OCI-LY3 (cell line): ENCODE results near the gene UMODL1.

ENCODE experiments used
- H2AFZ ChIP-seq: fragments of 200-600, 300-600 bp; shearing (Covaris generic); 2 replicates; pipeline ENCODE4 v1.6.0; 2014; ENCODE audit warnings: antibody characterized with exemption, low read depth, low read length
- H3K27ac ChIP-seq: fragments of 200-600, 300-600 bp; sonication (generic); 2 replicates; pipeline ENCODE4 v1.5.1; 2014; ENCODE audit warnings: mild to moderate bottlenecking, low read length, moderate library complexity, mixed read lengths
- H3K27me3 ChIP-seq: fragments of 200-600, 300-600 bp; sonication (generic); 2 replicates; pipeline ENCODE4 v1.6.1; 2014; ENCODE audit warnings: low read depth, low read length, mixed read lengths
- H3K36me3 ChIP-seq: fragments of 200-600, 300-600 bp; sonication (generic); replicated peaks from 2 replicates; pipeline ENCODE3; 2014; ENCODE audit warnings: low read depth, low read length, mixed read lengths
- H3K4me1 ChIP-seq: fragments of 300-600, 200-600 bp; sonication (generic); 2 replicates; pipeline ENCODE4 v1.6.1; 2014; ENCODE audit warnings: low read length, mixed read lengths
- H3K4me2 ChIP-seq: fragments of 200-600, 300-600 bp; sonication (generic); 2 replicates; pipeline ENCODE4 v1.6.1; 2014; ENCODE audit warnings: low read length, mixed read lengths
- H3K4me3 ChIP-seq: fragments of 300-600, 200-600 bp; sonication (generic); 2 replicates; pipeline ENCODE4 v1.5.1; 2014; ENCODE audit warnings: antibody characterized with exemption, mild to moderate bottlenecking, low read length, moderate library complexity
- H3K79me2 ChIP-seq: fragments of 300-600, 200-600 bp; shearing (Covaris generic); 2 replicates; pipeline ENCODE4 v1.6.1; 2014; ENCODE audit warnings: mild to moderate bottlenecking, low read length, mixed read lengths
- H3K9ac ChIP-seq: fragments of 300-600, 200-600 bp; shearing (Covaris generic); 2 replicates; pipeline ENCODE4 v1.6.0; 2014; ENCODE audit warnings: mild to moderate bottlenecking, low read length, moderate library complexity
- H3K9me3 ChIP-seq: fragments of 200-600, 300-600 bp; shearing (Covaris generic); 2 replicates; pipeline ENCODE4 v1.6.1; 2014; ENCODE audit warnings: low read length, mixed read lengths; ENCODE audit not compliant: insufficient read depth
- H4K20me1 ChIP-seq: fragments of 200-600, 300-600 bp; sonication (generic); 2 replicates; pipeline ENCODE4 v1.6.1; 2016; ENCODE audit warnings: low read length, mixed read lengths; ENCODE audit not compliant: insufficient read depth
- EZH2phosphoT487 ChIP-seq: fragments of 200-600 bp; shearing (Covaris generic); IDR thresholded peaks from 2 replicates; pipeline ENCODE4 v1.6.1; 2018; ENCODE audit warnings: antibody characterized with exemption, mixed run types, low read depth
- TF ChIP-seq, protein P1 (sequence below): fragments of 200-600, 300-600 bp; sonication (generic); IDR thresholded peaks from 2 replicates; pipeline ENCODE4 v1.5.1; 2014; ENCODE audit warnings: antibody characterized with exemption, low read length, low read depth

Gene UMODL1

DNA sequence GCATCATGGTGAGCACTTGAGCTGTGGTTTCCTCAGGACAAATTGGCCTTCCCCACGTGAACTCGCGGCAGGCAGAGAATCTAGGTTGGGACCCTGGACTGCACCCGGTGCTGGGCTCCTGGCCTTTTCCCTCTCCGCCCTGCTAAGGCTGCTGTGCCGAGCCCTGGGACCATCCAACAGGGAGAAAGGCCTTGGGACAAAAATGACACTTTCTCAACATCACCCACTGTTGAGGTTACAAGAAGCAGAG lies 9.2 kb upstream of the UMODL1 start:
- peak overlapping the region; percentile 81 for H3K4me2 ChIP-seq
- peak overlapping the region; percentile 48 for H3K4me3 ChIP-seq
- no peak overlapping the region for H3K9ac ChIP-seq
- peaks cover 35% of the 10 kb centered on the region for H3K4me1 ChIP-seq
- peaks cover 3% of the 10 kb centered on the region; the same call in 1 of the 2 replicates for H3K9me3 ChIP-seq
- H3K36me3 ChIP-seq: no peaks in the 10 kb centered on the region
- H3K27me3 ChIP-seq: peaks cover 9% of the 10 kb centered on the region
- no peaks in the 10 kb centered on the region for H3K79me2 ChIP-seq
- H3K27ac ChIP-seq: peak overlapping the region; percentile 39; the same call in 1 of the 2 replicates
- no peak for TF ChIP-seq EZH2phosphoT487
- TF ChIP-seq, protein P1, sequence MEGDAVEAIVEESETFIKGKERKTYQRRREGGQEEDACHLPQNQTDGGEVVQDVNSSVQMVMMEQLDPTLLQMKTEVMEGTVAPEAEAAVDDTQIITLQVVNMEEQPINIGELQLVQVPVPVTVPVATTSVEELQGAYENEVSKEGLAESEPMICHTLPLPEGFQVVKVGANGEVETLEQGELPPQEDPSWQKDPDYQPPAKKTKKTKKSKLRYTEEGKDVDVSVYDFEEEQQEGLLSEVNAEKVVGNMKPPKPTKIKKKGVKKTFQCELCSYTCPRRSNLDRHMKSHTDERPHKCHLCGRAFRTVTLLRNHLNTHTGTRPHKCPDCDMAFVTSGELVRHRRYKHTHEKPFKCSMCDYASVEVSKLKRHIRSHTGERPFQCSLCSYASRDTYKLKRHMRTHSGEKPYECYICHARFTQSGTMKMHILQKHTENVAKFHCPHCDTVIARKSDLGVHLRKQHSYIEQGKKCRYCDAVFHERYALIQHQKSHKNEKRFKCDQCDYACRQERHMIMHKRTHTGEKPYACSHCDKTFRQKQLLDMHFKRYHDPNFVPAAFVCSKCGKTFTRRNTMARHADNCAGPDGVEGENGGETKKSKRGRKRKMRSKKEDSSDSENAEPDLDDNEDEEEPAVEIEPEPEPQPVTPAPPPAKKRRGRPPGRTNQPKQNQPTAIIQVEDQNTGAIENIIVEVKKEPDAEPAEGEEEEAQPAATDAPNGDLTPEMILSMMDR: no peak
- H2AFZ ChIP-seq: no peak overlapping the region
- no peaks in the 10 kb centered on the region for H4K20me1 ChIP-seq

DNA sequence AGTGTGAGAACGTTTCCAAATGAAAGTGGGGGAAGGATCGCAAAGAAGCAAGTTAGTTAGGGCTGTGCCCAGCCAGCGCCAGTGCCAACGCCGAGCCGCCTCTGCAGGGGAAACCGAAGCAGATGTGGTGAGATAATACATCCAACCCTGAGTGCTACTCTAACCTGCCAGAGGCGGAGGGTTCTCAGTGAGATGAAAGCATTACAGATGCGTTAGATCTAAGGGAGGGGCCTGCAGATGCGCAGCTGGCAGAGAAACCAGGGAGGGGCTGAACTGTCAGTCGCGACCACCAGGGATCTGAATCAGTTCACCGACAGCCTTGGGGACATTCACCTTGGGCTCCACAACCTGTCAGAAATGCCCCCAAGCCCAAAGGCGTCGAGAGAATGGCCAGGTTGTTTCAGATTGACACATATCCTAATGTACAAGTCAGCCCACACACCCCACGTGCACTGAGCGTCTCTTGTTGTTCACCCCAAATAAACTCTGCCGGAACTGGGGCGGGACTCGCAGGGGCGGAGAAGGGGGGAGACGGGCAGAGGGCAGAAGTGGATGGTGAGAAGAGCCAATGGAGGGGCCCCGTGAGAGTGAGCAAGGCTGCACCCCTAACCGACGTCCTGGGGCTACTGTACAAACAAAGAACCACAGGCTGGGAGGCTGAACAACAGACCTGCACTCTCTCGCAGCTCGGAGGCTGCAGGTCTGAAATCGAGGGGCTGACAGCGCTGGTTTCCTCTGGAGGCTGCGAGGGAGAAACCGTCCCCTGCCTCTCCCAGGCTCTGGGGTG lies 8.7 kb upstream of the UMODL1 start:
- Histone ChIP-seq H3K4me3 (peak overlapping the region; percentile 52), H3K9me3 (peaks cover 3% of the 10 kb centered on the region; the same call in 1 of the 2 replicates), H3K79me2 (no peaks in the 10 kb centered on the region), H3K4me2 (peak overlapping the region; percentile 81), H3K4me1 (peaks cover 35% of the 10 kb centered on the region), H2AFZ (no peak overlapping the region), H4K20me1 (no peaks in the 10 kb centered on the region), H3K9ac (no peak overlapping the region), H3K36me3 (no peaks in the 10 kb centered on the region), H3K27ac (no peak overlapping the region), H3K27me3 (peaks cover 9% of the 10 kb centered on the region)
- TF ChIP-seq EZH2phosphoT487: no peak
- TF ChIP-seq, protein P1: no peak

DNA sequence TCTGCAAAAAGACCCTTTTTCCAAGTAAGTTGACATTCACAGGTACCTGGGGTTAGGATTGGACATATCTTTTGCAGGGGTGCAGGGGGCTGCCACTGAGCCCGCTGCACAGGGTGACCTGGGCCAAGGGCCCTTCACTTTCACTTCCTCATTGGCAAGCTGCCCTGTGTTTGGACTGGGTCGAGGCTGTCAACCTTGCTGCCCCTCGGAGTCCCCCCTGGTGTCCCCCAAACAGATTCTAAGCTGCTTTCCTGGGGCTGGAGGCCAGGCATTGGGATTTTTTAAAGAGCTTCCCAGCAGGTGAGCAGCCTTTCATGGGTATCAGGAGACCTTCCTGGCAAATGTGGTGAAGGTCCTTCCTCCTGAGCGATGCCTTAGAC lies 7.9 kb upstream of the UMODL1 start:
- Histone ChIP-seq H3K27me3 (peaks cover 9% of the 10 kb centered on the region), H2AFZ (no peak overlapping the region), H3K79me2 (no peaks in the 10 kb centered on the region), H3K4me2 (peak overlapping the region; percentile 81), H3K4me1 (peaks cover 35% of the 10 kb centered on the region), H3K9ac (0 out of 2 replicates have a peak overlapping the region, but pooled peaks have one; percentile 3), H3K4me3 (peak overlapping the region; percentile 52), H4K20me1 (no peaks in the 10 kb centered on the region), H3K36me3 (no peaks in the 10 kb centered on the region), H3K9me3 (peaks cover 3% of the 10 kb centered on the region; the same call in 1 of the 2 replicates), H3K27ac (no peak overlapping the region)
- TF ChIP-seq EZH2phosphoT487: no peak
- TF ChIP-seq, protein P1: no peak

DNA sequence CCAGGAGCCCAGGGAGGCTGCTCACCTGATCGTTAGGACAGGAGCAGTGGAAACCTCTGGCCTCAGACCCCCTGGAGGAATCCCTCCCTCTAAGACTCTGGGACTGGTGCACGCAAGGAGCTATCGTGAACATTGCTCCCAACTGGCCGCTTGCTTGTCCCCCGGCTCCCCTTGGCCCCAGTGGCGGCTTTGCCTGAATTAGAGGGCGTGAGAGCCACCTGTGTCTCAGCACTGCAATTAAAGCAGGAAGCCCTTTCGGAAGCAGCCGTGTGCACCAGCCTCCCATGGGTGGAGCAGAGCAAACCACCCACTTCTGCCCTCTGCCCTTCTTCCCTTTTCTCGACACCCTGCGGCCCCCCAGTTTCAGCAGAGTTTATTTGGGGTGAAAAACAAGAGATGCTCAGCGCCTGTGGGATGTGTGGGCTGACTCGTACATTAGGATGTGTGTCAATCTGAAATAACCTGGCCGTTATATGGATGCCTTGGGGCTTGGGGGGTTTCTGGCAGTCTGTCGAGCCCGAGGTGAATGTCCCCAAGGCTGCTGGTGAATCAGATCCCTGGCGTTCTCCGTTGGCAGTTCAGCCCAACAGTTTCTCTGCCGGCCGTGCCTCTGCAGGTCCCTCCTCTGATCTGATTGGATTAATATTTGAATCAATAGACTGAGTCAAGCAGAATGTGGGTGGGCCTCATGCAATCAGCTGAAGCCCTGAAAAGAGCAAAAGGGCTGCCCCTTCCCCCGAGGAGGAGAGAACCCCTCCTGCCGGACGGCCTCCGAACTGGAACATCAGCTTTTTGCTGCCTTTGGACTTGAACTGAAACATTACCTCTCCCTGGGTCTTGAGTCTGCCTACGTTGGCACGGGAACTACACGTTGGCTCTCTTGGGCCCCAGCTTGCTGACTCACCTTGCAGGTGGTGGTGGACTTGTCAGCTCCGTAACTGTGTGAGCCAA lies 7.3 kb upstream of the UMODL1 start:
- Histone ChIP-seq H3K9me3 (peaks cover 3% of the 10 kb centered on the region; the same call in 1 of the 2 replicates), H3K4me1 (peaks cover 35% of the 10 kb centered on the region), H3K36me3 (no peaks in the 10 kb centered on the region), H3K4me3 (peak overlapping the region; percentile 52), H3K27me3 (peaks cover 9% of the 10 kb centered on the region), H2AFZ (peak overlapping the region; percentile 76), H3K27ac (no peak overlapping the region), H3K79me2 (no peaks in the 10 kb centered on the region), H3K9ac (0 out of 2 replicates have a peak overlapping the region, but pooled peaks have one; percentile 3), H4K20me1 (no peaks in the 10 kb centered on the region), H3K4me2 (peak overlapping the region; percentile 81)
- TF ChIP-seq, protein P1: no peak
- no peak for TF ChIP-seq EZH2phosphoT487
